ENCODE measurements around the gene TSEN15. TPM values are rescaled to one million over a fixed set of nuclear protein-coding genes. Genes with fewer than 3 reads are reported as not detected.

The TSEN15 gene
- total and polyA plus RNA-seq, 9 of the 15 experiments (the other 6 are each of a cell fraction or from before 2014, with no cell fraction given), result 25.6 to 121 (median 91.3) TPM

GRCh38 chr1:184044603-184045376 is 6.7 kb upstream of the TSEN15 start (continued):
- TF ChIP-seq RCOR1 (IDR thresholded peaks at IDR 0.05; ENCODE audit: borderline replicate concordance in 1 of 2, low read depth in 2 of 2, low read length in 2 of 2) (0 out of 4 replicates have a peak, but pooled peaks of 1 of the 2 experiments have one; percentile 11), BMI1 (IDR thresholded peaks at IDR 0.05; ENCODE audit: low read length) (no peak), ZNF431 (CRISPR knock-in tag; IDR thresholded peaks at IDR 0.05) (no peak), ZNF79 (CRISPR knock-in tag; IDR thresholded peaks at IDR 0.05; ENCODE audit: low read depth) (no peak), ZNF311 (CRISPR knock-in tag; IDR thresholded peaks at IDR 0.05) (no peak), ZBTB34 (CRISPR knock-in tag; IDR thresholded peaks at IDR 0.05) (no peak), MAFF (IDR thresholded peaks at IDR 0.05; ENCODE audit: low read length) (no peak), C11orf30 (IDR thresholded peaks at IDR 0.05; ENCODE audit: low read depth) (0 out of 2 replicates have a peak, but pooled peaks have one; percentile 11), GABPA (tag; conservative IDR thresholded peaks at IDR 0.05; ENCODE audit: low read depth) (no peak), SMARCA4 (IDR thresholded peaks at IDR 0.05) (peak; percentile 31; the same call in 1 of the 2 replicates), PCBP2 (IDR thresholded peaks at IDR 0.05; ENCODE audit: low read depth, low read length, poor library complexity, severe bottlenecking) (peak; percentile 38), ZNF124 (CRISPR knock-in tag; IDR thresholded peaks at IDR 0.05) (no peak), ZNF12 (CRISPR knock-in tag; IDR thresholded peaks at IDR 0.05) (no peak), DPF2 (IDR thresholded peaks at IDR 0.05) (0 out of 2 replicates have a peak, but pooled peaks have one; percentile 23), NCOA4 (IDR thresholded peaks at IDR 0.05; ENCODE audit: partially characterized antibody) (no peak), FOXP4 (CRISPR knock-in tag; IDR thresholded peaks at IDR 0.05; ENCODE audit: borderline replicate concordance) (no peak), ZNF23 (CRISPR knock-in tag; IDR thresholded peaks at IDR 0.05) (no peak), SMARCA5 (IDR thresholded peaks at IDR 0.05) (no peak), HNRNPK (IDR thresholded peaks at IDR 0.05; ENCODE audit: low read depth, low read length, poor library complexity, severe bottlenecking) (peak; percentile 48), ZNF507 (tag; conservative IDR thresholded peaks at IDR 0.05) (no peak)

All from K562 (cell line).